Stimulated activated naive CD8-positive, alpha-beta T cell treated with anti-CD3 and anti-CD28 coated beads, Interleukin-15, amount 100 ng/mL, for 72 hours (primary cell): ENCODE measurements around the gene HAGH.

Source experiments
- ATAC-seq: fragments of 150-1000 bp; cut with Tn5 transposase; 2 replicates; pipeline ENCODE4 v1.10.0; 2021; ENCODE audit warnings: mild to moderate bottlenecking, moderate library complexity
- DNase-seq, 2 donors: peaks; one replicate each; pipeline ENCODE4 v3.0.0; 2021 to 2022
- H3K27ac Mint-ChIP-seq, 2 donors: one replicate each; pipeline ENCODE4 v1.8.0; 2022; ENCODE audit warnings: mild to moderate bottlenecking in 2 of 2, mixed read lengths in 2 of 2, moderate library complexity in 2 of 2
- H3K27me3 Mint-ChIP-seq: one replicate; pipeline ENCODE4 v1.8.0; 2022; ENCODE audit warnings: mixed read lengths
- H3K4me1 Mint-ChIP-seq: one replicate; pipeline ENCODE4 v1.8.0; 2022; ENCODE audit warnings: mild to moderate bottlenecking, mixed read lengths
- H3K4me3 Mint-ChIP-seq, 2 donors: one replicate each; pipeline ENCODE4 v1.8.0; 2022; ENCODE audit warnings: mild to moderate bottlenecking in 2 of 2, mixed read lengths in 2 of 2, moderate library complexity in 1 of 2
- H3K9me3 Mint-ChIP-seq, 2 donors: one replicate each; pipeline ENCODE4 v1.8.0; 2022; ENCODE audit warnings: mixed read lengths in 2 of 2

HAGH gene

DNA sequence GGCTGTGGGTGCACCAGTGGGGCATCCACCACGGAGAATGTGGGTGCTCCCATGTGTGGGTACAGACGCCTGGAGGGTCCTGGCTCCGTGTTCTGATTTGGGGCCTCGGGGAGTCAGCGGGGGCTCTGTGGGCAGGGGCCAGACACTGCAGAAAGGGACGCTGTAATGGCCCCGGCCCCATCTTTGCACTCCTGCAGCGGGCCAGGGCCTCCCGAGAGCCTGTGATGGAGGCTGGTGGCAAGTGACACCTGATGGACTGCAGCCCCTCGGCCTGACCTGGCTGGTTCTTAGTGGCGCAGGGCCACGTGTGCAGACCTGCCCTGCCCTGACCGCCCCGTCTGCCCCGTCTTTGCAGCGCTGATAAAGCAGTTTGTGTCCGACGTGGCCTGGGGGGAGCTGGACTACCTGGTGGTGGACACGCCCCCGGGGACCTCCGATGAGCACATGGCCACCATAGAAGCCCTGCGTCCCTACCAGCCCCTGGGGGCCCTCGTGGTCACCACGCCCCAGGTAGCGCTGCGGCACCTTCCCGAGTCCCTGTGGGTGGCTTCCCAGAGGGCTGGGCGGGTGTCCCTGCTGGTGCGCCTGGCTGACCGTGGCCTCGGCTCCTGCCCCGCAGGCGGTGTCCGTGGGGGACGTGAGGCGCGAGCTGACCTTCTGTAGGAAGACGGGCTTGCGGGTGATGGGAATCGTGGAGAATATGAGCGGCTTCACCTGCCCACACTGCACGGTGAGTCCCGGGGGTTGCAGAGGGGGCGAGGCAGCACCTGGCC lies 39.1 kb downstream of the HAGH start:
- no peaks in the 10 kb centered on the region for H3K9me3 Mint-ChIP-seq
- H3K27me3 Mint-ChIP-seq = no peaks in the 10 kb centered on the region
- no peak for ATAC-seq
- DNase-seq = peak in 1 of 2 donors; percentile 10
- H3K4me3 Mint-ChIP-seq = no peak overlapping the region
- H3K27ac Mint-ChIP-seq = no peak overlapping the region
- peaks cover 28% of the 10 kb centered on the region for H3K4me1 Mint-ChIP-seq

DNA sequence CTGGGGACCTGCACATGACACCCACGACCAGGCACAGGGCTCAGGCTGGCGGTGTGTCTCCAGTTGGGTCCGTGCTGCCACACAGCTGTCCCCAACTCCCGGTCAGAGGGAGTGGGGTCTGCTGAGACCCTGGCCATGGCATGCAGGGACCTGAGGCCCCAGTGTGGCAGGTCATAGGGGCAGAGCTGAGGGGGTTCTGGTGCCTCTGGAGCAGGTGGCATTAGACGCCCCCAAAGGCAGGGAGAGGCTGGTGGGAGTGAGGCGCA lies 39.6 kb downstream of the HAGH start:
- Mint-ChIP-seq H3K4me3 (no peak overlapping the region), H3K4me1 (peaks cover 28% of the 10 kb centered on the region), H3K27ac (no peak overlapping the region), H3K9me3 (no peaks in the 10 kb centered on the region), H3K27me3 (no peaks in the 10 kb centered on the region)
- ATAC-seq (no peak), DNase-seq (no peak)

DNA sequence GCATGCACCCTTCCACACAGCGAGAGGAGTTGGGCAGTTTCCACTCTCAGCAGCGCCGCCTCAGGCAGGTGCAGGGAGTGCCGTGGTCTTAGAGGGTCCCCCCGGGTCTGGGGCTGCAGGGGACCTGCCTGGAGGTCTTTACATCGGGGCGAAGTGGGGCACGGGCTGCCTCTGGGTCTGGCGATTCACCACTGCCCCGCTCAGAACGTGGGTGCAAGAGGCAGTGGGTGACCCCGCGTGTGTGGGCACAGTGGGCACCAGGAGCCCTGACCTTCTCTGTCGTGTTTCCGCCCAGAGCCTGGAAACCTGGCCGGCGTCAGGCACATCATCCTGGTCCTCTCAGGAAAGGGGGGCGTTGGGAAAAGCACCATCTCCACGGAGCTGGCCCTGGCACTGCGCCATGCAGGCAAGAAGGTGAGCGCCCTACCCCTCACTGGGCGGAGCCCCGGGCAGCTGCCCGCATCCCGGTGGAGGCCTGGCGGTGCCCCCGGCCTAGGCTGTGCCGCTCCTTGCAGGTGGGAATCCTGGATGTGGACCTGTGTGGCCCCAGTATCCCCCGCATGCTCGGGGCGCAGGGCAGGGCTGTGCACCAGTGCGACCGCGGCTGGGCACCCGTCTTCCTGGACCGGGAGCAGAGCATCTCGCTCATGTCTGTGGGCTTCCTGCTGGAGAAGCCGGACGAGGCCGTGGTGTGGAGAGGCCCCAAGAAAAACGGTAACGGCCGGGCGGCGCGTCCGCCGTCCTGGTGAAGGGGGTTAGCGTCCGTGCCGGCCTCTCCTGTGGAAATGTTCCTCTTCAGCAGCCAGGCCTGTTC lies 40.2 kb downstream of the HAGH start:
- Mint-ChIP-seq H3K27me3 (no peaks in the 10 kb centered on the region), H3K4me3 (no peak overlapping the region), H3K4me1 (peaks cover 34% of the 10 kb centered on the region), H3K9me3 (no peaks in the 10 kb centered on the region), H3K27ac (no peak overlapping the region)
- DNase-seq (no peak), ATAC-seq (no peak)

DNA sequence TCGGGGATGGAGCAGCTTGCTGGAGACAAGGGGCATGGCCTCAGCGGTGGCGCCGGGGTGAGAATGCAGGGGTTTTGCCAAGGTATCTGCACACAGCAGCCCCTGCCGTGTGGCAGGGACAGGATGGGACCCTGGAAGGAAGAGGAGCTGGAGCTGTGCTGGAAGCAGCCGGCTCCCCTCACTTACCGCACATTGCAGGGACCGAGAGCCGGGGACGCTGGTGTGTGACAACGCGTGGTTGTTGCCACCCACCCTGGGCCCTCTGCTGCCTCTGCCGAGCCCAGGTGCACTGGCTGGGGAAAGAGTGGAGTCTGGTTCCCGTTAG lies 40.8 kb downstream of the HAGH start:
- Mint-ChIP-seq H3K4me3 (no peak overlapping the region), H3K9me3 (no peaks in the 10 kb centered on the region), H3K27me3 (no peaks in the 10 kb centered on the region), H3K4me1 (peaks cover 40% of the 10 kb centered on the region), H3K27ac (no peak overlapping the region)
- no peak for DNase-seq
- ATAC-seq = no peak

DNA sequence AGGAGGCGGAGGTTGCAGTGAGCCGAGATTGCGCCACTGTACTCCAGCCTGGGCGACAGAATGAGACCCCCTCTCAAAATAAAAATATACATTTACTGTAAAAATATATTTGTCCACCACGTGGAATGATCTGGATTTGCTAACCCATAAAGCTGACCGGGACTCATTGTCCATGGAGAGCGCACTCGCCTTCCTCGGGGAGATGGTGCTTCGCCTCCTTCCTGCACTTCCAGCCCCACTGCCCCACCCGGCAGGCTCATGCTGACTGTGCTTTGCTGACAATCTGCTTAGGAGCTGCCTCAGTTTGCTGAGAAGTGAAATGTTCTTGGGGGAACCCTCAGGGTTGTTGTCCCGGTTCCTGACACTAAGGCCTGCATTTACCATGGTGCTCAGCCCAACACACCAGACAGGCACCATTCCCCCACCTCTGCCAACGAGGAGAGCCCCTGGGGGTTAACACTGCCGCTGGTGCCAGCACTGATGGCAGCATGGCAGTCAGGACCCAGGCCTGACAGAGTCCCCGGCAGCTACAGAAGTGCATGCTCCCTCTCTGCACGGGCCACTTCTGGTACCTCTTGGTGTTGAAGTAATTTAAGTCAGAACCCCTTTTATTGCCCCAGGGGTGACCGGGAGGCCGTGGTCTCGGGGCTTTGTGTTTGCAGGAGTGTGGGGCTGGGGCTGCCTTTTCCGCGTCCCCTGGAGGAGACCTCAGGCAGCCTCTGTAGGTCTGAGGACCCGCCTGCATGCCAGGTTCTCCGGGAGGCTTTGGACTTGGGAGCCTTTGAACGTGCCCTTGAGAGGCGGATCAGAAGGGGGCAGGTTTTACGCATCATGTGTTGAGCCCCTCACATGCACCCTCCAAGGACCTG lies 41.4 kb downstream of the HAGH start:
- Mint-ChIP-seq H3K4me3 (peak overlapping the region; percentile 45 to 60), H3K27me3 (no peaks in the 10 kb centered on the region), H3K9me3 (no peaks in the 10 kb centered on the region), H3K4me1 (peaks cover 40% of the 10 kb centered on the region), H3K27ac (no peak overlapping the region)
- ATAC-seq (no peak), DNase-seq (no peak)

DNA sequence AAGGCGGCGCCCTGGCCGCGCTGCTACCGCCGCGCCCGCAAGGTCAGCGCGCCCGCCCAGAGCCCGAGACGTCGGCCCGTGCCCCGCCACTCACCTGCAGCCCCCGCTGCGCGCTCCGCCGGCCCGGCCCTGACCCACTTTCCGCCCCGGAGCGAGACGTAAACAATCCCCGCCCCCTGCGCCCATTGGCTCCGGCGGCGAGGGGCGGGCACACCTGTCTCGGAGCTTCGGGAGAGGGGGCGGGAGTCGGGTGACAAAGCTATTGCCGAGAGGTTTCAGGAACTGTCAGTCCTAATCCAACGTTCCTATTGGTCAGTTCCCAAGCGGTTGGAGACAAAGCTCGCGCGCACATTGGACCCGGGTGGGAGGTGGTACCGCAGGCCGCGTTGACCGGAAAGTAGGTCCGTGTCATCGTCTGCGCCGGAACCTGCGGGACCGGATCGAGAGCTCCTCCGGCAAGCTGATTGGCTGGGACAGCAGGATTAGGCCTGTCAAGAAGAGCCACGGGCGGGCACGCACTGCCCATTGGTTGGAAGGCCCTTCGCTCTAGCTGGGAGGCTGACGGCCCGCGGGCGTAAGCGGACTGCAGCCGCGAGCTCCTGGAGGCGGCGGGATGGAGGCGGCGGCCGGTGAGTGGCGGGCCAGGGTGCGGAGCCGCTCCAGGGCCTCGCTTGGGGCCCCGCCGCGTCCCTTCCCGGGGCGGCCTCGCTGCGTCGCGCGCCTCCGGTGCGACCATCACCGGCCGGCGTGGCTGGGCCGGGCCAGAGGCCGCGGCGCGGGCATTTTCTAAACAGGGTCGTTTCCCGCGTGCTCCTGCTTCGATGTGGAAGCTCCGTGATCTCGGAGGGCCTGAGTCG lies 44.0 kb downstream of the HAGH start, which contains the start of the genes NUBP2 and SPSB3:
TSS of gene NUBP2 (plus strand) at position 553 of the 857 bp plus-strand sequence. CDS start at position 614, 61 bp downstream.
TSS of gene SPSB3 (minus strand) at position 164 of the 857 bp plus-strand sequence. CDS start 1,088 bp downstream, outside the sequence.
- H3K27me3 Mint-ChIP-seq = no peaks in the 10 kb centered on the region
- H3K9me3 Mint-ChIP-seq = no peaks in the 10 kb centered on the region
- peak within 1 kb of the TSS; percentile 90 to 92 for H3K4me3 Mint-ChIP-seq
- peak within 1 kb of the TSS; percentile 78 to 94 for H3K27ac Mint-ChIP-seq
- ATAC-seq (peak; percentile 93), DNase-seq (peak; percentile 98 to 100)
- H3K4me1 Mint-ChIP-seq = peaks cover 34% of the 10 kb centered on the region

DNA sequence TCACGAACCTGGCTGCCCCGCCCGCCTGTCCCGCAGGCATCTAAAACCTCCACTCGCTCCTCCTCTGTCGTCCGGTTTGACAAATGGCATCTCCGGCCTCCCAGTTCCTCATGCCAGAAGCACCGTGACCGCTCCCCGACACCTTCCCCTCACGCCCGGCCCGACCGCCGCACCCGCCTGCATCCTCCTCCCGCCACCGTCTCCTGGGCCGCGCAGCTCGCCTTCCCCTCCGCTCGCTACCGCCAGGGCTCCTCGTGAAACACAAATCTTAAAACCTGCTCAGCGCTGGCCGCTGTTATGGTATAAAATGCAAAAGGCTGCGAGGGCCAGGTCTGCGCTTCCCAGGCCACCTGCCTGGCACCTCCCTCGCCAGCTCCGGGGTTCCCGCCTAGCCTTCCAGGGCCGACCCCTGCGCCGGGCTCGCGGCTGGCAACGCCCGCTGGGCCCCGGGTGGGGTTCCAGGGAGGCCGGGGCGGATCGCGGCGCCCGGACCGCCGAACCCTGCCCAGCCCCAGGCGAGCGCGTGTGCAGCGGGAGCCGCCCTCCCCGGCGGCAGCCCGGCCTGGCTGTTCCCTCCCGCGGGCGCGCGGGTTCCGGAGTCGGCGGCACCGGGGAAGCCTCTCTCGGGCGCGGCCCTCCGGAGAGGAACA lies 44.7 kb downstream of the HAGH start:
- DNase-seq = peak; percentile 41 to 49
- no peaks in the 10 kb centered on the region for H3K9me3 Mint-ChIP-seq
- H3K27me3 Mint-ChIP-seq = no peaks in the 10 kb centered on the region
- peak overlapping the region; percentile 44 to 63 for H3K27ac Mint-ChIP-seq
- H3K4me1 Mint-ChIP-seq = peaks cover 34% of the 10 kb centered on the region
- ATAC-seq = peak; percentile 25
- peak overlapping the region; percentile 88 to 92 for H3K4me3 Mint-ChIP-seq

DNA sequence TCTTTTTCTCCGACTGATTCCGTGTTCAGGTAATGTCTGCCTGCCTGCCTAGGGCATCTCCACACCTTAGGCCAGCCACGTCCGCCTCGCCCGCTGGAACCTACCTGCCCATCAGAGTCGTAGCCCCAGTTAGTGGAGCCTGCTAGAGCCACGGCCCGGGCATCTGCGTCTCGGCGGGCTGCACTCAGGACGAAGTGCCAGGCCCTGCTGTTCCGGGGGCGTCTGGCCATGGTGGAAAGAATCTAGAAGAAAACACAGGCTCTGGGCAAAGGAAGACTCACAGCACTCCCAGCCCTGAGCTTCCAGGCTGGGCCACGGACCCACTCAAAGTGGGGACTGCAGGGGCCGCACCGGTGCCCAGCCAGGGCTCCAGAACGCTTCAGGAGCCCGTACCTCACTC lies 45.4 kb downstream of the HAGH start:
- Mint-ChIP-seq H3K4me1 (peaks cover 34% of the 10 kb centered on the region), H3K27me3 (no peaks in the 10 kb centered on the region), H3K27ac (peak overlapping the region; percentile 44 to 63), H3K9me3 (no peaks in the 10 kb centered on the region), H3K4me3 (peak overlapping the region; percentile 78 to 88)
- no peak for DNase-seq
- ATAC-seq = no peak

DNA sequence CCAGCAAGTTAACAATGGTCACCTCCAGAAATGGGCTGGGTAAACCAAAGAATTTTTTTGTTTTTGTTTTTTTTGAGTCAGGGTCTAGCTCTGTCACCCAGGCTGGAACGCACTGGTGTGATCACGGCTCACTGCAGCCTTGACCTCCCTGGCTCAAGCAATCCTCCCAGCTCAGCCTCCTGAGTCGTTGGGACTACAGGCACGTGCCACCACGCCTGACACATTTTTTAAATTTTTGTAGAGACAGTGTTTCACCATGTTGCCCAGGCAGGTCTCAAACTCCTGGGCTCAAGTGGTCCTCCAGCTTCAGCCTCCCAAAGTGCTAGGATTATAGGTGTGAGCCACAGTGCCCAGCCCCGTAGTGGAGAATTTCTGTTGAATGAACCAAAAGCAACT lies 46.0 kb downstream of the HAGH start:
- DNase-seq (no peak), ATAC-seq (no peak)
- Mint-ChIP-seq H3K4me1 (peaks cover 32% of the 10 kb centered on the region), H3K9me3 (no peaks in the 10 kb centered on the region), H3K4me3 (peak overlapping the region in 1 of 2 donors; percentile 88), H3K27ac (no peak overlapping the region), H3K27me3 (no peaks in the 10 kb centered on the region)

DNA sequence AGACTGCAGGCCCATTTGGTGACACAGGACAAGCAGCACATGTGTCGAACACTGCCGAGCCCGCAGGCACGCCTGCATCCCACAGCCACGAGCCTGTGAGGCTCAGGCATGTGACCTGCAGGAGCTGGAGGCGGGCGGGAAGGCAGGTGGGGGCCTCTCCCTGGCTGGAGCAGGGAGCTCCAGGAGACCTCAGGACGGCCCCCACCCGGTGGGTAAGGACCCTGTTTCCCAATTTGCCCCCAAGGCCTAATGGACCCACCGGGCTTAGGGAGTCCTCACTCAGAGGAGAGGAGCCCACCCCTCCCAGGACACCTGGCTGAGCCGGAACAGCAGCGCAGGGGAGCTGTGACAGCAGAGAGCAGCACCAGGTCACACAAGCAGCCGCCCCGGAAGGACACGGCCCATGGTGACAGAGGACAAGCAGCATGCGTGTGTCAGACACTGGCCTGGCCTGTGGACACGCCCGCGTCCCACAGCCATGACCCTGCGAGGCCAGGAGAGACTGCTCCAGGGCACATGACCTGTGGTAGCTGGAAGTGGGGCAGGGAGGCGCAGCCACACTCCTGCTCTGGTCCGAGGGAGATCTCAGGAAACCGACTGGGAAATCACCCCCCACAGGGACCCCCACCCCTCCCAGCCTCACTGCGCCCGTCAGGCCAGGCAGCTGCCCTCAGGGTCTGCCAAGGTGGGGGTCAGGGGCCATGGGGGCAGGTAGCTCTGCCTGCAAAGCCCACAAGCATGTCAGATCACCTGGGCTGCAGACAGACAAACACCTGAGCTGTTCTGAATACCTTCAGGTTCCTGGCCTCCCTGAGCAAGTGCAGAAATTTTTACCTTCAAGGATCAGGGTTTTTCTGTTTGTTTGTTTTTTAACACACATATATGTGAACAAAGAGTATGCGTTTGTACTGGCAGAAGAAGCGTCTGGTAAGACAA lies 46.6 kb downstream of the HAGH start:
- H3K4me1 Mint-ChIP-seq = peaks cover 28% of the 10 kb centered on the region
- H3K27me3 Mint-ChIP-seq = no peaks in the 10 kb centered on the region
- H3K4me3 Mint-ChIP-seq = peak overlapping the region; percentile 21 to 35
- ATAC-seq (no peak), DNase-seq (no peak)
- H3K9me3 Mint-ChIP-seq = no peaks in the 10 kb centered on the region
- peak overlapping the region in 1 of 2 donors; percentile 27 for H3K27ac Mint-ChIP-seq

DNA sequence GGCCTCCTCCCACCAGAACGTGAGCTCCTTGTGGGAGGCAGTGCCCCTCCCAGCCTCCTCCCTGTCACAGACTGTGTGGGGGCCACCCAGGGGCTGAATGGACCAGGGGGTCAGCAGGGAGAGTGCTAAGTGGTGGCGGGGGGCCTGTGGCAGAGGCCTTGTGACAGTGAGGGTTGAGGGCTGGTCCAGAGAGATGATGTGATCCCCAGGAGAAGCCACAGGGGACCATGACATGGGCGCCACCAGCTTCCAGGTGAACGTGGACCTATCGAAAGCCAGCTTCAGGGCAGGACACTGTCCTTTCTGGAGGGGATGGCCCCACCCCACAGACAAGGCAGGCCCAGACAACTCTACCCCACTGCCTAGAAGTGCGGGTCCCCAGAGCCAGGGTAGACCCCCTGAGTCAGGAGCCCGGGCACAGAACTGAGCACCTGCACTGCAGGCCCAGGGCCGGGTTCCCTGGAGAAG lies 47.4 kb downstream of the HAGH start:
- Mint-ChIP-seq H3K27ac (no peak overlapping the region), H3K9me3 (no peaks in the 10 kb centered on the region), H3K4me1 (peaks cover 29% of the 10 kb centered on the region), H3K27me3 (no peaks in the 10 kb centered on the region), H3K4me3 (no peak overlapping the region)
- DNase-seq (no peak), ATAC-seq (no peak)

DNA sequence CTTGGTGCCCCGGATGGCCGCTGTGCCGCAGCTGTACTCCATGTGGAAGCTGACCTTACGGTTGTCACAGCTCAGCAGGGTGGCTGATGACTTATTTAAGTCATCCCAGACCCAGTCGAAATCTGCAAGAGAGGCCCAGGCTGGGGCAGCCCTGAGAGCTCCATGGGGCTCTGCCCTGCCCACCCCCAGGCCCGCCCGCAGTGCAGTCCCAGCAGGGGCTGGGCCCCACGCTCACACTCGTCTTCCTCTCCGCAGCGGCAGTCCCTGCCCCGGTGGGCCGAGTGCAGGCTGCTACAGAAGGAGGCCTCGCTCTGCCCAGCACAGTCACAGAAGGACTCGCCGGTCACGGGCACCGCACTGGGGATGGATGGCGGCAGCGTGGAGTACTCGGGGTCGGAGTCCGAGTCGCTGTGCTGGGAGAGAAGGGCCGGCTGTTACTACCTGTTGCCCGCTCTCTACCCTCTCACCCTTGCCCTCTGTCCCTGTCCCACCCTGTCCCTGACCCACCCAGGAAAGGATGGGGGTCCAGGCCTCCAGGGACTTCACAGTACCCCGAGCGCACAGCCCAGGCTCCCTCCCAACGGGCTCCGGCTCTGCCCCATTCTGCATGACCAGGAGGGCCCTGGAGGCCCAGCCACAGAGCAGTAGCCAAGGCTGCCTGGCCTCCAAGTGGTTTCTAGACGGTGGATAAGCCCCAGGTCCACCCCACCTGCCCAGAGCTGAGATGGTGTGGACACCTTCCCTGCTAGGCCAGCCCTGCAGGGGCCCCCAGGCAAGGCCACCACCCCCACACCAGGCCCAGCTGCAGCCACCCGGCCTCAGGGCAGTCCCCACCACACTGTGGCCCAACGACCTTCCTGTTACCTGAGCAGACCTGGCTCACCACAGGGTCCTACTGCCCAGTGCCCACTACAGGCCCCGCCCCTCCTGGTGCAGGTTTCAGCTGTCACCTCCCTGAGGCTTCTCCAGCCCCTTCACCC lies 48.1 kb downstream of the HAGH start:
- Mint-ChIP-seq H3K27ac (no peak overlapping the region), H3K4me1 (peaks cover 27% of the 10 kb centered on the region), H3K4me3 (no peak overlapping the region), H3K9me3 (no peaks in the 10 kb centered on the region), H3K27me3 (no peaks in the 10 kb centered on the region)
- DNase-seq = no peak
- ATAC-seq = no peak
